Measurements from ENCODE around the gene MGRN1. TPM values are rescaled to one million over a fixed set of nuclear protein-coding genes. Genes with fewer than 3 reads are reported as not detected.

Gene MGRN1
- total and polyA plus RNA-seq, 4 donors, result 29.5 to 112 (median 47.0) TPM

DNA sequence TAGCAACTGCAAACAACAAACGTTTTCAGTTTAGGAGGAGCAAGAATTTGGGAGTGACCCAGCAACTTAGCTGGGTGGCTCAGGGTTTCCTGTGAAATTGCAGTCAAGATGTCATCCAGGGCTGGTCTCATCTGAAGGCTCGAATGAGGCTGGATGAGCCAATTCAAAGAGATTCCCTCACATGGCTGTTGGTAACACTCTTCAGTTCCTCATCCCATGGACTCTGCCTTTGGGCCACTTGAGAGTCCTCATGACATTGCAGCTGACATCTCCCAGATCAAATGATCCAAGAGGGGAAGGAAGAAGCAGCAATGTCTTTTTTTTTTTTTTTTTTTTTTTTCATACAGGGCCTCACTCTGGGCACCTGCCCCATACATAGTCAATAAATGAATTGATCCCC is 36.2 kb upstream of the MGRN1 start:
- Histone ChIP-seq H3K36me3 (ENCODE audit: control insufficient read depth in 4 of 4, insufficient read depth in 4 of 4, low read length in 4 of 4) (no peaks in the 10 kb centered on the region), H3K27ac (ENCODE audit: low read depth in 1 of 2, low read length in 1 of 2) (no peak overlapping the region), H3K9me3 (ENCODE audit: control insufficient read depth in 4 of 4, insufficient read depth in 3 of 4, low read length in 3 of 4) (peaks cover 0 to 3% (median 0%) of the 10 kb centered on the region in 4 donors), H3K27me3 (ENCODE audit: control insufficient read depth in 3 of 3, insufficient read depth in 3 of 3, low read length in 2 of 3) (no peaks in the 10 kb centered on the region), H3K9ac (ENCODE audit: insufficient read depth in 1 of 2, low read length in 2 of 2) (no peak overlapping the region), H3K4me3 (no peak overlapping the region), H3K4me1 (ENCODE audit: control insufficient read depth in 5 of 5, insufficient read depth in 5 of 5, low read length in 5 of 5) (no peaks in the 10 kb centered on the region)
- no peak for ATAC-seq (ENCODE audit: insufficient read depth, low FRiP score)
- no peak for DNase-seq
- TF ChIP-seq, protein P1, sequence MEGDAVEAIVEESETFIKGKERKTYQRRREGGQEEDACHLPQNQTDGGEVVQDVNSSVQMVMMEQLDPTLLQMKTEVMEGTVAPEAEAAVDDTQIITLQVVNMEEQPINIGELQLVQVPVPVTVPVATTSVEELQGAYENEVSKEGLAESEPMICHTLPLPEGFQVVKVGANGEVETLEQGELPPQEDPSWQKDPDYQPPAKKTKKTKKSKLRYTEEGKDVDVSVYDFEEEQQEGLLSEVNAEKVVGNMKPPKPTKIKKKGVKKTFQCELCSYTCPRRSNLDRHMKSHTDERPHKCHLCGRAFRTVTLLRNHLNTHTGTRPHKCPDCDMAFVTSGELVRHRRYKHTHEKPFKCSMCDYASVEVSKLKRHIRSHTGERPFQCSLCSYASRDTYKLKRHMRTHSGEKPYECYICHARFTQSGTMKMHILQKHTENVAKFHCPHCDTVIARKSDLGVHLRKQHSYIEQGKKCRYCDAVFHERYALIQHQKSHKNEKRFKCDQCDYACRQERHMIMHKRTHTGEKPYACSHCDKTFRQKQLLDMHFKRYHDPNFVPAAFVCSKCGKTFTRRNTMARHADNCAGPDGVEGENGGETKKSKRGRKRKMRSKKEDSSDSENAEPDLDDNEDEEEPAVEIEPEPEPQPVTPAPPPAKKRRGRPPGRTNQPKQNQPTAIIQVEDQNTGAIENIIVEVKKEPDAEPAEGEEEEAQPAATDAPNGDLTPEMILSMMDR (IDR thresholded peaks at IDR 0.05; ENCODE audit: control extremely low read depth, extremely low read depth), result no peak
- WGBS, 2 donors, result 74 to 83% methylated on average over 2 of the region's 2 CpGs

DNA sequence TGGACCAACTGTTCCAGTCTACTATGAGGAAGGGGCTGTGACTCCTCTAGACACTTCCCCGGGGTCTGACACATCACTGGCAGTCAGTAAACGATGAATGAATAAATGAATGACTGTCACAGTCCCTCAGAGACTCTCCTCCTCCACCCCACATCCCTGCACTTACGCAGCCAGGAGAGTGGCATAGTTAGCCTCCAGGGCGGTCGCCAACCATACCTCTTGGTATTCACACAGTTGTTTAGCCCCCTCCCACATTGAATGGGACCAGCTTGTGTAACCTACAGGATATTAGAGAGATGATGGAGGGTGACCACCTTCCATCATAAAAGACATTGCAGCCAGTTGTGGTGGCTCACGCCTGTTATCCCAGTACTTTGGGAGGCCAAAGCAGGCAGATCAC is 35.7 kb upstream of the MGRN1 start:
- ATAC-seq (ENCODE audit: insufficient read depth, low FRiP score), result no peak
- TF ChIP-seq, protein P1 (IDR thresholded peaks at IDR 0.05; ENCODE audit: control extremely low read depth, extremely low read depth), result no peak
- no peaks in the 10 kb centered on the region for H3K4me1 ChIP-seq (ENCODE audit: control insufficient read depth in 5 of 5, insufficient read depth in 5 of 5, low read length in 5 of 5)
- H3K27me3 ChIP-seq (ENCODE audit: control insufficient read depth in 3 of 3, insufficient read depth in 3 of 3, low read length in 2 of 3), result no peaks in the 10 kb centered on the region
- H3K9ac ChIP-seq (ENCODE audit: insufficient read depth in 1 of 2, low read length in 2 of 2), result no peak overlapping the region
- DNase-seq, result no peak
- no peaks in the 10 kb centered on the region for H3K36me3 ChIP-seq (ENCODE audit: control insufficient read depth in 4 of 4, insufficient read depth in 4 of 4, low read length in 4 of 4)
- H3K4me3 ChIP-seq, result no peak overlapping the region
- WGBS, 2 donors, result 94 to 98% methylated on average over 6 of the region's 6 CpGs
- peaks cover 0 to 3% (median 0%) of the 10 kb centered on the region in 4 donors for H3K9me3 ChIP-seq (ENCODE audit: control insufficient read depth in 4 of 4, insufficient read depth in 3 of 4, low read length in 3 of 4)
- no peak overlapping the region for H3K27ac ChIP-seq (ENCODE audit: low read depth in 1 of 2, low read length in 1 of 2)

DNA sequence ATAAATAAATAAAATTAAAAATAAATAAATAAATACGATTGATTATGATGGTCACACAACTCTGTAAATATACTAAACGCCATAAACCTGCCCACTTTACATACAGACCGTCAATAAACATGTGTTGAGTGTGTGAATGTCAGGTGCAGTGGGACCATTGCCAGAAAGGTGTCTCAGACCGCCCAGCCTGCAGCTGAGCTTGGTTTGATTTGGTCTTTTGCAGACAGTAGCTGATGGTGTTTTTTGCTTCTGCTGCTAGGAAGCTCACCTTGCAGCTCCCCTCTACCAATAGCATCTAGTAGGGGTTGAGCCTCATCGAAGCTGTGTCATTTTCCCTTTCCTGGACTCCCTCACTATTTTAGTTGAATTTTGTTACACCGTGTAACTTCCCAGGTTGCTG is 33.4 kb upstream of the MGRN1 start:
- Histone ChIP-seq H3K27ac (ENCODE audit: low read depth in 1 of 2, low read length in 1 of 2) (no peak overlapping the region), H3K9me3 (ENCODE audit: control insufficient read depth in 4 of 4, insufficient read depth in 3 of 4, low read length in 3 of 4) (peaks cover 0 to 3% (median 0%) of the 10 kb centered on the region in 4 donors), H3K36me3 (ENCODE audit: control insufficient read depth in 4 of 4, insufficient read depth in 4 of 4, low read length in 4 of 4) (no peaks in the 10 kb centered on the region), H3K27me3 (ENCODE audit: control insufficient read depth in 3 of 3, insufficient read depth in 3 of 3, low read length in 2 of 3) (no peaks in the 10 kb centered on the region), H3K4me3 (no peak overlapping the region), H3K9ac (ENCODE audit: insufficient read depth in 1 of 2, low read length in 2 of 2) (no peak overlapping the region), H3K4me1 (ENCODE audit: control insufficient read depth in 5 of 5, insufficient read depth in 5 of 5, low read length in 5 of 5) (no peaks in the 10 kb centered on the region)
- DNase-seq, result no peak
- 76% methylated on average over 6 of the region's 6 CpGs for WGBS, 2 donors
- no peak for ATAC-seq (ENCODE audit: insufficient read depth, low FRiP score)
- TF ChIP-seq, protein P1 (IDR thresholded peaks at IDR 0.05; ENCODE audit: control extremely low read depth, extremely low read depth), result no peak
